AG08396 (cell line): ENCODE results near the gene L3MBTL4.

Experiments used
- DNase-seq: peaks from one replicate; pipeline ENCODE4 v3.0.0; 2012; ENCODE audit warnings: low spot score, mixed read lengths

L3MBTL4 gene

GRCh38 chr18:6031442-6031841 is 383.3 kb downstream of the L3MBTL4 start:
- DNase-seq: no peak

DNA sequence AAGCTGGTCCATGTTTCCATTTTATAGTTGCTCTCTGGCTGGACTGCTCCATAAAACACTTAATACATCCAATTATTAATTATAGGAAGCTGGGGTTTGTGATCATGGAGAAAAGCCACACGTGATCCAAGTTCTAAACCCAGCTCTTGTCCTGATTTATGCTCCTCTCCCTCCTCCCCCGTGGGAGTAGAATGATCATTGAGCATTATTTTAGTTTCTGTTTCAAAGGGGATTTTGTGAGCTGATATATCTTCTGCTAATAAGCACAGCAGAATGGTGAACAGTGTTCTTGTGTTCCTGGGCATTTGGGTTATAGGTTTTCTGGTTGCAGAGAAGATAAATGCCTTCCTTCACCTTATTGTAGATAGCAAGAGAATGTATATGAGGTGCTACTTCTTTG is 383.7 kb downstream of the L3MBTL4 start:
- no peak for DNase-seq

GRCh38 chr18:6024745-6025248 is 389.9 kb downstream of the L3MBTL4 start:
- no peak for DNase-seq

GRCh38 chr18:6023551-6023950 is 391.2 kb downstream of the L3MBTL4 start:
- no peak for DNase-seq

DNA sequence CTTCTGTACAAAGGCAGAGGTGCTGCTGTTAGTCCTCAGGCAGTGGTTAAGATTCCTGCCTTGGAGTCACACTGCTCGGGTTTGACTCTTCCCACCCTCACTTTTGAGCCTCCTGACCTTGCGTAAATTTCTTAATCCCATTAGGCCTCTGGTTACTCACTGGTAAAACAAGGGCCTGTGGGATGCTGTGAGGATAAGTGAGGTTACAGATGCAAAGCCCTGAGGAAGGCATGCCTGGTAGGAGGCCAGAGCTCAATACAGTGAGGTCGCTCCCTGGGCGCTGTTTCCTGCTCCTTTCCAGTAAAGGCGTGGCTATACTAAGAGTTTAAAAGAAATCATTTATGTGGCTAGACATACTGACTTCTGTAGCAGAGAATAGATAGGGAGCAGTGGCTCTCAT is 391.9 kb downstream of the L3MBTL4 start:
- no peak for DNase-seq

DNA sequence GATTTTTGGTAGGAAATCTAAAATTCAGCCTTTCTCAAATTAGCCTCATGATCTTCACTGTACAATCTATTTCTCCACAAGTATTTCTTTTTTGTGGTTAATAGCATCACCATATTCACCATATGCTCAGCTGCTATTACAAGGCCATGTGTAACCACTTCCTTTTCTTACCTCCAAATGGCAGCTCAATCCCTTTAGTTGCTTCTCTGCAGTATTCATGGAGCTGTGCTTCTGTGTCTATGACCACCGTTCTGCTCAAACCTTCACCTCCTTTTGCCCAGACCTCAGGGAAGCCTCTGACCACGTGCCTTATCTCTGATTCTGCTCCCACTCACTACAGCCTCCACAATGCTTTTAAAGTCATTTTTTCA is 392.7 kb downstream of the L3MBTL4 start:
- no peak for DNase-seq

GRCh38 chr18:6021306-6022073 is 393.2 kb downstream of the L3MBTL4 start:
- DNase-seq: no peak

GRCh38 chr18:6018671-6019070 is 396.0 kb downstream of the L3MBTL4 start:
- no peak for DNase-seq

- no peak for DNase-seq
Observed at GRCh38 chr18:6017171-6017570, 397.5 kb downstream of the L3MBTL4 start.

DNA sequence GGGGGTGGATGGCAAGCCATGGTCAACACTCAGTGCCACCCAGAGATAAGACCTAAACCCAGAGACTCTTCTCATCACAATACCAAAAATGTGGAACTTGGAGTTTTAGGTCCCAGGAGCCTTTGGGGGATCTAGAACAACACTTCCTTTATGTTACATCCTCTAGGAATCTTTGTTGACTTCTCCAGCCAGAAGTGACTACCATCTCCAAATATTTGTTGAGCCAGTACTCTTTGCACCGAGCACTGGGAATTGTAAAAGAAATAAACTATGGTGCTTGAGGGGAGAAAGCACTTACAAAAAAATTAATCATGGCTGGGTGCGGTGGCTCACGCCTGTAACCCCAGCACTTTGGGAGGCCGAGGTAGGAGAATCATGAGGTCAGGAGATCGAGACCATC is 399.3 kb downstream of the L3MBTL4 start:
- DNase-seq: no peak

- no peak for DNase-seq
Observed at GRCh38 chr18:6013171-6013810, 401.4 kb downstream of the L3MBTL4 start.

GRCh38 chr18:6010921-6011320 is 403.8 kb downstream of the L3MBTL4 start:
- no peak for DNase-seq

DNA sequence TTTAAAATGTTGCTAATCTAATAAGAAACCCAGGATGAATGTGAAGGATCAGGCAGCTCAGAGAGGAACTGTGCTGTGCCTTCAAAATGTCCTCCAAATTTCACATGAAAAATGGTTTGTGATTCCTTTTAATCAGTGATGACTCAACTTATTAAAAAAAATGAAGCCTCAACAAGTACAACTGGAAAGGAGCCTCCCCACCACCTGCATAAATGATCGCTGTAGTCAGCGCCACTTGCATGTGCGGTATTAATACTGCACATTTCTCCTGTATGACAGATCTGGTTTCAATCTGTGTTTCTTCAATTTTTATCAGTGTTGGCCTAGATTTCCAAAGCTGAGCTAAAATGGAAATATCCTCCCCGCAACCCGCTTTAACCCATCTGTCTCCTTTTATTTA is 404.4 kb downstream of the L3MBTL4 start:
- DNase-seq: no peak

DNA sequence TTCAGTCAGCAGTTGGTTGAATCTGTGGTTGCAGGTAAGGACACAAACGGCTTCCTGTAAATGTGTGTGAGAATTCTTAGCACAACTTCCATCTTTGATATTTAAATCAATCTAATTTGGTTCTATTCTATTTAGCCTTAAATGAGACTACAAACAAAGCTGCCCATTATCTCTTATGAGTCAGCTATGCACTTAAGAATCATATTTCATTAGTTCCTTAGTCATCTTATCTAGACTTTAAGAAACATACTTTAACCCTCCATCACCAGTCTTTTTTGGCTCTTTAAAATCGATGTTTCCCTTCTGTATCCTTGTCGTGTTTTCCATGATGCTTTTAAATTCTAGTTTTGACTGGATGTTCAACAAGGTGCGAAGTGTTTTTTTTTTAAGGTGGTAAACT is 405.0 kb downstream of the L3MBTL4 start:
- DNase-seq: peak; percentile 14

DNA sequence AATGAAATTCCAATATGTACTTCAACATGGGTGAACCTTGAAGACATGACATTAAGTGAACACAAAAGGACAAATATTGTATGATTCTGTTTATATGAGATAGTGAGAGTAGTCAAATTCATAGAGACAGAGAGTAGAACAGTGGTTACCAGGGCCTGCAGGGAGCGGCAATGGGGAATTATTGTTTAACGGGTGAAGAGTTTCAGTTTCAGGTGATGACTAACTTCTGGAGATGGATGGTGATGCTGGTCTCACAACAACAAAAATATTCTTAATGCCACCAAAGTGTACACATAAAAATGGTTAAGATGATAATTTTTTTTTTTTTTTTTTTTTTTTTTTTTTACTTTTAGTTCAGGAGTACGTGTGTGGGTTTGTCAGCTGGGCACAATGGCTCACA is 410.0 kb downstream of the L3MBTL4 start:
- no peak for DNase-seq

DNA sequence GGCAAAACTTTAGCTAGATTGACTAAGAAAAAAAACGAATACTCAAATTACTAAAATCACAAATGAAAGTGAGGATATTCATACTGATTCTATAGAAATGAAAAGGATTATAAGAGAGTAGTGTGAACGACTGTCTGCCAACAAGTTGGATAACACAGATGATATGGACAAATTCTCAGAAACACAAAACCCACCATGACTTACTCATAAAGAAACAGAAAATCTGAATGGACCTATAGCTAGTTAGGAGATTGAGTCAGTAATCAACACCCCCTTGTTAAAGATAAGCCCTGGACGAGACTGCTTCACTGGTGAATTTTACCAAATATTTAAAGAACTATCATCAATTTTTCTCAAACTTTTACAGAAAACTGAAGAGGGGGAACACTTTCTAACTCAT is 410.6 kb downstream of the L3MBTL4 start:
- DNase-seq: no peak

- DNase-seq: no peak
Observed at GRCh38 chr18:6001867-6002266, 412.8 kb downstream of the L3MBTL4 start.

DNA sequence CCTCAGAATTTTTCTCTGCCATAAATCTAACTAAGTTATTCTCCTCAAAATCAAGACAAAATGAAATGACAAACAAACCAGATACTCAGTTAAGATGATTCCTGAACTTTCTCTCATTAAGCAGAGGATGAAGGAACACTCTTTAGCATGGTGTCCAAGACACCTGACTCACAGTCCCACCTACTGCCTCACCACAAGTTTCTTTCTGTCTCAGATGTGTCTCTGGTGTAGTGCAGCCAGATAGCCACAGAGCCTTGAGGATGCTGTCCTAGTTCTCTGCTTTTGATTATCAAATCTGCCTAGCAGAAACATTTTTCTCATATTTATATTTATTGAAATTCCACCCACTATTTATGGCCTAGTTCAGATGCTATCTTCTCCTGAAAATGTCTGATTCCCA is 415.8 kb downstream of the L3MBTL4 start:
- DNase-seq: no peak

GRCh38 chr18:5998166-5998881 is 416.4 kb downstream of the L3MBTL4 start:
- DNase-seq: no peak

DNA sequence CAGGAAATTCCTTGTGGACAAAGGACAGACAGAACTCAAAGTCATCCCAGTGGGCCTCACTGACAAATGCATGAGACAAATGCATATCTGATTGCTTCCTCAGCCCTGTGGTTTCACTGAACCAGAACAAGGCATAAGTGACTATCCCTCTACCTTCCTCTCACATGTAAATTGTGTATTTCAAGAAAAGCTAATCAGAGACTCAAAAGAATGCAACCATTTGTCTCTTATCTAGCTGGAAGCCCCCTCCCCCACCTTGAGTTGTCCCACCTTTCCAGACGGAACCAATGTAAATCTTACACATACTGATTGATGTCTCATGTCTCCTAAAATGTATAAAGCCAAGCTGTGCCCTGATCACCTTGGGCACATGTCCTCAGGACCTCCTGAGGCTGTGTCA is 417.4 kb downstream of the L3MBTL4 start:
- no peak for DNase-seq

- DNase-seq: no peak
Observed at GRCh38 chr18:5995626-5996025, 419.1 kb downstream of the L3MBTL4 start.

GRCh38 chr18:5993938-5994337 is 420.8 kb downstream of the L3MBTL4 start:
- DNase-seq: no peak

DNA sequence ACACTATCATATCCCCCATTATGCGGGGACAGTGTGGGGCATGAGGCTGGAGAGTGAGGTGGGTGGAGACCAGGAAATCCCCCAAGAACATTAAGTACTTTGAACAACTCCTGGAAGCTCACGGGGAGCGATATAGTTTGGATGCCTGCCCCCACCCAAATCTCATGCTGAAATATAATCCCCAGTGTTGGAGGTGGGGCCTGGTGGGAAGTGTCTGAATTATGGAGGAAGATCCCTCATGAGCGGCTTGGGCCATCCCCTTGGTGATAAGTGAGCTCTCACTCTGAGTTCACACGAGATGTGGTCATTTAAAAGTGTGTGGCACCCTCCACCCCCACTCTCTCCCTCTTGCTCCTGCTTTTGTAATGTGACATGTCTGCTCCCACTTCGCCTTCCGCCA is 422.3 kb downstream of the L3MBTL4 start:
- DNase-seq: no peak
